Lung (tissue), 12 donors: ENCODE results near the gene ARHGDIA. TPM values are rescaled to one million over a fixed set of nuclear protein-coding genes. Genes with fewer than 3 reads are reported as not detected.

Experiments used
- ATAC-seq: fragments of 200-7000 bp; cut with Tn5 transposase; one replicate; pipeline ENCODE4 v1.9.1; 2020; ENCODE audit warnings: moderate number of reproducible peaks; ENCODE audit not compliant: insufficient read depth, low FRiP score
- DNase-seq, 3 donors: peaks; one replicate each; pipeline ENCODE4 v3.0.0-alpha.2; 2013 to 2017
- H3K27ac ChIP-seq, 2 donors: one replicate each; pipeline ENCODE4 v1.5.1; 2013; ENCODE audit warnings: mild to moderate bottlenecking in 2 of 2, moderate library complexity in 2 of 2, control low read depth in 1 of 2, inconsistent platforms in 1 of 2, low read depth in 1 of 2, low read length in 1 of 2
- H3K27me3 ChIP-seq, 3 donors: one replicate each; pipeline ENCODE4 v1.5.1; 2013; ENCODE audit warnings: low read length in 2 of 3; ENCODE audit not compliant: control insufficient read depth in 3 of 3, insufficient read depth in 3 of 3
- H3K36me3 ChIP-seq, 4 donors: one replicate each; pipeline ENCODE4 v1.5.1; 2013; ENCODE audit warnings: low read length in 4 of 4, mild to moderate bottlenecking in 1 of 4, moderate library complexity in 1 of 4; ENCODE audit not compliant: control insufficient read depth in 4 of 4, insufficient read depth in 4 of 4
- H3K4me1 ChIP-seq, 5 donors: one replicate each; pipeline ENCODE4 v1.5.1; 2013; ENCODE audit warnings: low read length in 5 of 5, mild to moderate bottlenecking in 2 of 5, moderate library complexity in 1 of 5; ENCODE audit not compliant: control insufficient read depth in 5 of 5, insufficient read depth in 5 of 5
- H3K4me3 ChIP-seq: one replicate; pipeline ENCODE4 v1.5.1; 2013; ENCODE audit warnings: mild to moderate bottlenecking, control low read depth, moderate library complexity
- H3K9ac ChIP-seq, 2 donors: one replicate each; pipeline ENCODE4 v1.5.1; 2013; ENCODE audit warnings: low read length in 2 of 2, control low read depth in 1 of 2; ENCODE audit not compliant: insufficient read depth in 1 of 2
- H3K9me3 ChIP-seq, 4 donors: one replicate each; pipeline ENCODE4 v1.5.1; 2013; ENCODE audit warnings: low read length in 3 of 4, mild to moderate bottlenecking in 1 of 4, moderate library complexity in 1 of 4; ENCODE audit not compliant: control insufficient read depth in 4 of 4, insufficient read depth in 3 of 4
- CTCF ChIP-seq: IDR thresholded peaks from 2 replicates; pipeline ENCODE4 v1.5.1; 2012; ENCODE audit warnings: mild to moderate bottlenecking; ENCODE audit errors: control extremely low read depth, extremely low read depth
- WGBS, 2 donors: extraction: QIAGEN DNeasy Blood & Tissue Kit; methylation state at CpG; one replicate each; pipeline ENCODE4 v1.1.7; 2013; 5-methylcytosine and 5-hydroxymethylcytosine counted together
- polyA plus RNA-seq, 2 donors: library from polyadenylated mRNA; stranded (reverse); fragments of 200-250 nt; gene quantifications; one replicate each; pipeline ENCODE4 v1.2.1, GENCODE V29; 2013
- total RNA-seq, 2 donors: library from RNA; depleted of rRNA in 1 of 2; stranded (reverse); fragments of >200 nt in 1 of 2; gene quantifications; one replicate each; pipeline ENCODE4 v1.2.1, GENCODE V29; 2014 to 2021
- donor health status: control.
- donor health status: control.
- donor health status: Bipolar disorder and iron deficiency.
- donor health status: healthy.
- donor health status: DM: yes; HTN: yes; CAD: no.

ARHGDIA gene
- total and polyA plus RNA-seq, 4 donors, result 118 to 558 (median 396) TPM

- H3K9me3 ChIP-seq, result peaks cover 0 to 2% (median 0%) of the 10 kb centered on the region in 4 donors
- H3K36me3 ChIP-seq, result peaks cover 0 to 18% (median 3%) of the 10 kb centered on the region in 4 donors
- H3K9ac ChIP-seq, result no peak overlapping the region
- DNase-seq (no peak), ATAC-seq (no peak)
- peaks cover 0 to 4% (median 0%) of the 10 kb centered on the region in 3 donors for H3K27me3 ChIP-seq
- H3K27ac ChIP-seq, result peak overlapping the region; percentile 84 to 88
- no peak overlapping the region for H3K4me3 ChIP-seq
- no peak for TF ChIP-seq CTCF
- 95 to 97% methylated on average over 25 to 30 of the region's 30 CpGs for WGBS, 2 donors
- H3K4me1 ChIP-seq, result peaks cover 0 to 4% (median 0%) of the 10 kb centered on the region in 5 donors
These were observed 47.9 kb downstream of the ARHGDIA start for GRCh38 chr17:81822996-81823819.

- peaks cover 0 to 18% (median 3%) of the 10 kb centered on the region in 4 donors for H3K36me3 ChIP-seq
- peaks cover 0 to 4% (median 0%) of the 10 kb centered on the region in 3 donors for H3K27me3 ChIP-seq
- TF ChIP-seq CTCF, result no peak
- no peak overlapping the region for H3K4me3 ChIP-seq
- no peak for DNase-seq
- peak overlapping the region; percentile 84 to 88 for H3K27ac ChIP-seq
- no peak overlapping the region for H3K9ac ChIP-seq
- peaks cover 0 to 4% (median 0%) of the 10 kb centered on the region in 5 donors for H3K4me1 ChIP-seq
- 87 to 90% methylated on average over 8 of the region's 8 CpGs for WGBS, 2 donors
- H3K9me3 ChIP-seq, result peaks cover 0 to 2% (median 0%) of the 10 kb centered on the region in 4 donors
- ATAC-seq, result no peak
These were observed 48.9 kb downstream of the ARHGDIA start for GRCh38 chr17:81822312-81822637.

DNA sequence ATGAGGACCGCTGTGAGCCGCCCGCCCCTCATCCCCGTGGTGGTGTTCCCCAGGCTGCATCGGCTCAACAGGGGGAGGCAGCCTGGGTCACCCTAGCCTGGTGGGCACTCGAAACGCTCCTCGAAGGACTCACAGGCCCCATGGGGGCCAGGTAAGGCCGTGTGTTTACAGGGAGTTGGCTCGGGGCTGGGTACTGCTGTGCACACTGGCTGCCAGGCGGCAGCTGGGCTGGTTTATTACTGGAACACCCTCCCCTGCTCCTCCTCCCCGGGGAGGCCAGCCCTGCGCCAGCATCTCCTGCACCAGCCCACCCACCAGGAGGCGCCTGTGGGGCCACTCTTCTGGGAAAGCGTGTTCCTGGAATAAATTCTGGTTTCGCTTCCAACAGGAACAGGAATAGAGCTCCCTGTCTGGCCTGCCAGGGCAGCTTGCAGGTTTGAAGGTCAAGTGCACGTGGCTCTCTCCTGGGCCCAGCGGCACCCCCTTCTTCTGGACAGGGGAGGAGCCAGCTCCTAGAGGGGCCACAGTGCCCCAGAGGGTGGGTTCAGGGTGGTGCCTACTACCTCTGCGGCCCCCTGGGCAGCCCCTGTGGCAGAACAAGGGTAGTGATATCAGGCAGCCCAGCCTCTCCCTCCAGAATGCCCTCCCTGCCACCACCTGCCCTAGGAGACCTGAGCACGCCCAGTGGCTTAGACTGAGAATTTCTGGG, 49.4 kb downstream of the ARHGDIA start:
- no peak overlapping the region for H3K9ac ChIP-seq
- H3K9me3 ChIP-seq, result peaks cover 0 to 2% (median 0%) of the 10 kb centered on the region in 4 donors
- ATAC-seq (peak; percentile 78), DNase-seq (peak in 2 of 3 donors; percentile 18 to 29)
- H3K4me3 ChIP-seq, result no peak overlapping the region
- 42 to 52% methylated on average over 20 of the region's 20 CpGs for WGBS, 2 donors
- peaks cover 0 to 4% (median 0%) of the 10 kb centered on the region in 3 donors for H3K27me3 ChIP-seq
- H3K27ac ChIP-seq, result peak overlapping the region; percentile 84 to 88
- peak; percentile 40 for TF ChIP-seq CTCF
- H3K4me1 ChIP-seq, result peaks cover 0 to 4% (median 0%) of the 10 kb centered on the region in 5 donors
- peaks cover 0 to 18% (median 3%) of the 10 kb centered on the region in 4 donors for H3K36me3 ChIP-seq
